ENCODE data around the gene RTBDN. TPM values are rescaled to one million over a fixed set of nuclear protein-coding genes. Genes with fewer than 3 reads are reported as not detected.

The RTBDN gene
- total RNA-seq, 2 experiments from 2014 or later: not detected

DNA sequence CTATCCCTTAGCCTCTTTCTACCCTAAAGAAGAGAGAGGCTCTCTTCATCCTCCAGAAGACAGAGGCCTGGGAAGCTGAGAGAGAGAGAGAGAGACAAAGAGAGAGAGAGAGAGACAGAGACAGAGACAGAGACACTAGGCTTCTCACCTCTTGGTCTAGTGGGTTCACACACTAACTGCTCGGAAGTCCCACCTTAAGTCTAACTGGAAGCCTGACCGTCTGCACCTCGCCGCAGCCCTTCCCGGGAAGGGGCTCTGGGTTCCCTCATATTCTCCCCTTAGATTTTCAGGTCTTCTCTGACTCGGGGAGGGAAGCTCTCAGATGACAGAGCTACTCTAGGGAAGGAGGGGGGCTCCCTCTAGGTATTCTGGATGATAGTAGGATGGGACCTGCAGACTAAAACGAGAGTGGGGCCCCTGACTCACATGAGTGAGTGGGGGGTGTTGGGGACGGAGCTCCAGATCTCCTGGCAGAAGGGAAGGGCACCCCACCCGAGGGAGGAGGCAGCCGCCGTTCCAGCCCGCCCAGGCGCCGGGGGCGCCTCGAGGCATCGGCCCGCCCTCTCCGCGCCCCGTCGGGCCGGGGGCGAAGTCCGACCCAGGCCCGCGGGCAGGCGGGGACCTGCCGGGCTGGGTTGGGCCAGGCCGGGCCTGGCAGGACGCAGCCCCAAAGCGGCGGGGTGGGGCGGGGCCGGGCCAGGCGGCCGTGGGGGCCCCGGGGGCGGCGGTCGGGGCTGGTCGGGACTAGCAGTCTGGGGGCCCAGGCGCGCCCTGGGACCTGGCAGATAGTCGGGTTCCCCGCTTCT is 45.1 kb downstream of the RTBDN start:
- POLR2A ChIA-PET: interaction anchor here (0.9 to 1.5 kb wide), 3 partner anchors 11 to 363 kb away, joined by 3 to 8 read pairs (median 4); no protein-coding TSS in a partner anchor
- CTCF ChIA-PET: interaction anchor here (0.8 to 3.3 kb wide), 5 partner anchors 12 to 272 kb away, joined by 3 to 41 read pairs (median 3); partner anchors contain the start of genes PRDX2 and THSD8

DNA sequence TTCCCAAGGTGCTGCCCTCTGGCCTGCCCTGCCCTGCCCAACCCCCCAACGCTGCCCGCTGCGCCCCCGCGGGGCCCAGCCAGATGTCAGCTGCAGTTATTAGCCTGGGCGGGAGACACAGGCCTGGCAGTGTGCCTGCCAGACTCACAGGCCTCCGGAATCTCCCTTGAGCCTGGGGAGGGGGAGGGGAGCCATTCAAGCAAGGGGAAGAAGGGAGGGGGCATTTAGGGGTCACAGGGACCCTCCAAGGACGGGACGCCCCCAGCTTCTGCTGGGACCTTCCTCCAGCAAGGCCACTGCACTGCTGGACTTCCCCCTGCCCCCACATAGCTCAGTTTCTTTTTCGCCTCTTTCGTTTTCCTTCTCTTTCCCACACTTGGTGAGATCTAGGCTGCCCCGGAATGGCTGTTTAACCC is 45.7 kb downstream of the RTBDN start:
- POLR2A ChIA-PET: interaction anchor here (0.9 to 1.5 kb wide), 3 partner anchors 10 to 364 kb away, joined by 3 to 8 read pairs (median 4); no protein-coding TSS in a partner anchor
- CTCF ChIA-PET: interaction anchor here (0.8 to 3.3 kb wide), 5 partner anchors 11 to 273 kb away, joined by 3 to 41 read pairs (median 3); partner anchors contain the start of genes PRDX2 and THSD8

DNA sequence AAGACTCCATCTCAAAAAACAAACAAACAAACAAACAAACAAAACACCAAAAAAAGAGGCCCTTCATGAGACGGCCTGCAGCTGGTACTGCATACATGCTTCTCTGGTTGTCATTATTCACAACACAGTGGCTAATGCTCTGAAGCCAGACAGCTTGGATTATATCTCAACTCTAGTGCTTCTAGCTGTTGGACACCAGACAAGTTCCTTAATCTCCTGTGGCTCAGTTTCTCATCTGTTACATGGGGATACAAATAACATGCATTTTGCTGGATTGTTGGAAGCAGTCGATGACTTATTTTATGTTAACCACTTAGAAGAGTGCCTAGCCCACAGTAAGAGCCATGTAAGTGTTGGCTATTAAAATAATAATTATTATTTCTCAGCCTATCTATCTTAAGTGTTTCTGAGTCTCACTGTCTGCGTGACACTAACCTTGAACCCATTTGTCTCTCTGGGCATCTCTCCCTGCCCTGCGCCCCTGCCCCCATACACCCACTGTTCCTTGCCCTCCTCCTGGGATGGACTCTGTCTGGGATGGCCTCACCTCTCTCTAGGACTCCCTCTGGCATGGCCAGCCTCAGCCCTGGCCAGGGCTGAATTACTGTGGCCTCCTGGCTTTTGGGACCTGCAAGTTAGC is 46.2 kb downstream of the RTBDN start:
- CTCF ChIA-PET: interaction anchor here (0.8 to 3.3 kb wide), 5 partner anchors 8 to 273 kb away, joined by 3 to 41 read pairs (median 3); no protein-coding TSS in a partner anchor
- POLR2A ChIA-PET: interaction anchor here (1.5 kb wide), 1 partner anchor 10 kb away, joined by 8 read pairs; no protein-coding TSS in a partner anchor

DNA sequence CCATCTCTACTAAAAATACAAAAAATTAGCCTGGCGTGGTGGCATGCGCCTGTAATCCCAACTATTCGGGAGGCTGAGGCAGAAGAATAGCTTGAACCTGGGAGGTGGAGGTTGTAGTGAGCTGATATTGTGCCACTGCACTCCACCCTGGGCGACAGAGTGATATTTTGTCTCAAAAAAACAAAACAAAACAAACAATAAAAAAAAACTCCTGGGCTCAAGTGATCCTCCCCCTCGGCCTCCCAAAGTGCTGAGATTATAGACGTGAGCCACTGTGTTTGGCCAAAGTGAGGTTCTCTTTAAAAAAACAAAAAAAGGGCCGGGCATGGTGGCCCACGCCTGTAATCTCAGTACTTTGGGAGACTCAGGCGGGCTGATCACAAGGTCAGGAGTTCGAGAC is 46.9 kb downstream of the RTBDN start:
- CTCF ChIA-PET: interaction anchor here (3.0 to 3.3 kb wide), 2 partner anchors 9 to 10 kb away, joined by 13 to 41 read pairs; no protein-coding TSS in a partner anchor
- POLR2A ChIA-PET: no interaction called here

DNA sequence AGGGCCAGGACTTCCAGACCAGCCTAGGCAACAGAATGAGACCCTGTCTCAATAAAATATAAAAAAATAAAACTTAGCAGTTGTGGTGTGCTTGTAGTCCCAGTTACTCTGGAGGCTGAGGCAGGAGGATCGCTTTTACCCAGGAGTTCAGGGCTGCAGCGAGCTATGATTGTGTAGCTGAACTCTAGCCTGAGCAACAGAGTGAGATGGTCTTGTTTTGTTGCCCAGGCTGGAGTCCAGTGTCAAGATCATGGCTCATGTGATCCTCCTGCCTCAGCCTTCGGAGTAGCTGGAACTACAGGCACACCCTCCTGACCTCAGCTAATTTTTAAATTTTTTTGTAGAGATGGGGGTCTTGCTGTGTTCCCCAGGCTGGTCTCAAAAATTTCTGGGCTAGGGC is 47.4 kb downstream of the RTBDN start:
- CTCF ChIA-PET: interaction anchor here (1.2 to 3.3 kb wide), 3 partner anchors 9 to 21 kb away, joined by 4 to 41 read pairs (median 13); no protein-coding TSS in a partner anchor
- POLR2A ChIA-PET: no interaction called here

DNA sequence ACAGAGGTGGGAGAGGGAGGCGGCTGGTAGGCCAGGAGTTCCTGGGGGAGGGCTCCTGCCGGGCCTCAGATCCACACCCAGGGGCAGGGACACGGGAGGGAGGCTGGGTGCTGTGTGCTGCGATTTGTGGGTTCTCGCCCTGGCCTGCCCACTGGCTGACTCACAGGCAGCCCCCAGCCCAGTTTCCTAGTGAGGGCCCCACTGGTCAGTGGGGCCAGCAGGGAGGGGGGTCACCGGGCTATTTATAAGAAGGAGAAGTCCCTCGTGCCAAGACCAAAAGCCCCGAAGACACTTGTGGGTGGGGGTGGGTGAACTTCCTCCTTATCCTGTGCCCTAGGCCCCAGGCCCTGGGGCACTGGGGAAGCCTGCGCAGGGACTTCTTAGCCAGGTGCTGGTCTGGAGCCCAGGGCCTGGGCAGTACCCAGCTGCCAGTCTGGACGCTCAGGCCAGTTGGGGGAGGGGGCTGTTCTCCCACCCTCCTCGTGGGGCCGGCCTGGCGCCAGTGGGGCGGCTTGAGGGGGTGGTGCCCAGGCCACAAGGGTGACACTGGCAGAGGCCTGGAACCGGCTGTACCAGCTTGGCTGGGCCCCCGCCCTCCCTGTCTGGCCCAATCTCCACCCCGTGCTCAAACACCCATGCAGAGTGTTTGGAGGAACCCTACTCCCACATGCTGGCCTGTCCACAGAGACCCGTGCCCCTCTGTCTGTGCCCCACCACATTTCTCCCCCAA is 48.1 kb downstream of the RTBDN start:
- CTCF ChIA-PET: interaction anchor here (1.2 to 3.3 kb wide), 3 partner anchors 9 to 20 kb away, joined by 4 to 41 read pairs (median 13); no protein-coding TSS in a partner anchor
- POLR2A ChIA-PET: no interaction called here

DNA sequence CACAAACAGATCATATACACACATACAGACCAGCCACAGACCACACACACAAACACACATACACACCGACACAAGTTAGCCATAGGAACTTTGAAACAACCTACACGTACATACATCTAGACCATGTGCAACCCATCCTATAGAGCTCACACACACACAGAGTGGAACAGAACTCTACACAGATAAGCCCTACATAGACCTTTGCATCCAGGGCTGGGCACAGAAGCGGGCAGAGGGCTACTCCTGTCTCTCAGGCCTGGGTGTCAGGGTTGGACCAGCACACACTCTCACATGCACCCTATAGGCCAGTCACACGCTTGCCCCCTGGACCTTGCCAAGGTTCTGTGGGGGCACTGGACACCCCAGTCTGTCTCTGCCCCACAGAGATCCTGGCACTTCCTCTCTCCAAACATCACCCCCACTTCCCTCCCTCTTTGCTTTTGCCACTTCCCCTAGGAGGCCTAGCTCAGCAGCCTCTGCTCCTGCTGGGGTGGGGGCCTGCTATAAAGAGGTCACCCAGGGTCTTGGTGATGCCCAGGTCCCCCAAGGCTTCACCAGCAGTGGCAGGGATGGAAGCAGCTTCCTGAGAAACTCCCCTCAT is 48.8 kb downstream of the RTBDN start:
- ChIA-PET POLR2A (interaction anchor here (0.5 kb wide), 1 partner anchor 13 kb away, joined by 3 read pairs; no protein-coding TSS in a partner anchor), CTCF (interaction anchor here (1.0 to 3.0 kb wide), 3 partner anchors 10 to 62 kb away, joined by 5 to 13 read pairs (median 5); no protein-coding TSS in a partner anchor)

DNA sequence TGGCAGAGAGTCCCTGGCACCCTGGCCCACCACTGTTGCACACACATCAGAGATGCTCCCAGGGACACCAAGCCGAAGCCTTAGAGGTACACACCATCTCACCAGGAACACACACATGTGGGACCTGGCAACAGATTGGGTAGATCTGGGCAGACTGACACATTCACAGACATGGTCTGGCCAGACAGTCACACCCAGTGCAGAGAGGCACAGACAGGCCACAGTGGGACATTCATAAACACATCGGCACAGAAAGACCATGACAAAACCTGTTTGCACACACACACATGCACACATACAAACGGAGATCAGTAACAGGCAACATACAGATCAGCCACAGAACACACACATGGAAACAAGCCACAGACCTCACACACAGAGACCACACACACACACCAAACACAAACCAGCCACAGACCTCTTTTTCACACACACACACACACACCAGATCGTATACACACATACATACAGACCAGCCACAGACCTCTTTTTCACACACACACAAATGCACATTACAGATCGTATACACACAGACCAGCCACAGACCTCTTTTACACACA is 49.4 kb downstream of the RTBDN start:
- ChIA-PET POLR2A (no interaction called here), CTCF (interaction anchor here (1.0 to 3.0 kb wide), 3 partner anchors 9 to 63 kb away, joined by 5 to 13 read pairs (median 5); no protein-coding TSS in a partner anchor)

DNA sequence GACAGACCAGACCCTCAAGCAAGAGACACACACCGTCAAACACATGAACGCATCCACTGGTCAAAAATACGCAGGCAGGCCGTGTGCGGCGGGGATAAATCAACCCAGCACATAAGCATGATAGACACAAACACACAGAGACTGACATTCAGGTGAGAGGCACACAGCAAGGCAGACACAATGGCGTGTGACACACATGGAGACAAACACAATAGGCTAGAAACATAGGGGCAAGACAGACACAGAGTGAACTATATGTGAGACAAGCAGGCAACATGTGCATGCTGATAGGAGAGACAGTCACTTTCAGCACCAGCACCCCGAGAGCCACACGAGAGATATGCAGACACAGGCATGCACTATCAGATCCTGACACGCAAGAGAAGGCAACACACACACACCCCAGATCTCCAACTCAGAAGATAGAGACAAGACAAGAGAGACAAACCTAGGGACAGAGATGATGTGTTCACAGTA is 49.9 kb downstream of the RTBDN start:
- ChIA-PET POLR2A (no interaction called here), CTCF (interaction anchor here (2.4 to 4.6 kb wide), 2 partner anchors 10 to 18 kb away, joined by 7 to 82 read pairs; partner anchors contain the start of gene JUNB)

DNA sequence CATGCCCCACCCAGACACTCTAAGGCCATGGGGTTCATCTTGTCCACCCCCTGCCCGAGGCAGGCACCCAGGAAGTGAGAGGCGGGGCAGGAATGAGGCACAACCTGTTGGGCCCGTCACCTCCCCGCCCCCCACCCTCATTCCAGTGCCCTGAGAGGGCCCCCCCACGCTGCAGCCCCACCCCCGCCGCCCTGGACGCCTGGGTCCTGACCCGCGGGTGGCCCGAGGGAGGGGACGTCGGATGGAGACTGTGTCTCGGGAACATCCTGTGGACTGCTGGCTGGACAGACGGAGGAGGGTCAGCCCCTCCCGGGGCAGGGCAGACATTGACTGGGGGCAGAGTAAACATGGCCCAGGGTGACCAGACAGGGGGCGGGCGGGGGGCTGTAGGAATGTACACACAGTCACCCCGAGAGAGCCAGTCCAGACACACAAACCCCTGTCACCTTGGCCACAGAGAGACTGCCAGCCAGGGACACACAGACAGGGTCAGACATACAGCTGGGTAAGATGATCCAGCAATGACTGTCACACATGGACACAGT is 50.5 kb downstream of the RTBDN start:
- ChIA-PET POLR2A (interaction anchor here (3.7 kb wide), 1 partner anchor 8 kb away, joined by 84 read pairs; the partner anchor contains the start of gene JUNB), CTCF (interaction anchor here (0.6 to 4.6 kb wide), 3 partner anchors 10 to 18 kb away, joined by 3 to 82 read pairs (median 7); partner anchors contain the start of gene JUNB)

DNA sequence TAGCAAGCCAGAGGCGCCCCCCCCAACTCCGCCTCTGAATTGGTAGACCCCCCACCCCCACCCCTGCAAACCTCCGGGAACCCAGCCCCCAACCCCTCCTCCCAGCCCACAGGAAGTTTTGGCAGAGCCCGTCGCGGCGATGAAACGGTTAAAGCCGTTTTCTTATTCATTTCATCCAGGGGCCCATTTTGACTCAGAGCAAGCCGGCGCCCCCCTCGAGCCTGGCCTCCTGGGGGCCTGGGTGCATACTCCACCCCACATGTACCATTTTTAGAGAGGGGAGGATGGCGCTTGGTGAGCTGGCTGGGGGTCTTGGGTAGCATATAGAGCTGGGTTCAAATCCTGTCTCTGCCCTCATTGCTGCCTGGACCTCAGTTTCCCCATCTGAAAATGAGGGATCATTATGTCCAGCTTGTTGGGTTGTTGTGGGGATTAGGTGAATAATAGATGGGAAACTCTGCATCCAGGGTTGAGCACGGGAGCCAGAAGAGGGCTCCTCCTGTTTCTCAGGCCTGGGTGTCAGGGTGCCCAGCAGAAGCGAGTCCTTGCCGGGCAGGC is 51.0 kb downstream of the RTBDN start:
- ChIA-PET POLR2A (interaction anchor here (1.0 to 3.7 kb wide), 2 partner anchors 9 to 19 kb away, joined by 3 to 84 read pairs; partner anchors contain the start of genes JUNB, PRDX2 and THSD8), CTCF (interaction anchor here (0.6 to 4.6 kb wide), 6 partner anchors 10 to 154 kb away, joined by 3 to 82 read pairs (median 4); partner anchors contain the start of gene JUNB)

DNA sequence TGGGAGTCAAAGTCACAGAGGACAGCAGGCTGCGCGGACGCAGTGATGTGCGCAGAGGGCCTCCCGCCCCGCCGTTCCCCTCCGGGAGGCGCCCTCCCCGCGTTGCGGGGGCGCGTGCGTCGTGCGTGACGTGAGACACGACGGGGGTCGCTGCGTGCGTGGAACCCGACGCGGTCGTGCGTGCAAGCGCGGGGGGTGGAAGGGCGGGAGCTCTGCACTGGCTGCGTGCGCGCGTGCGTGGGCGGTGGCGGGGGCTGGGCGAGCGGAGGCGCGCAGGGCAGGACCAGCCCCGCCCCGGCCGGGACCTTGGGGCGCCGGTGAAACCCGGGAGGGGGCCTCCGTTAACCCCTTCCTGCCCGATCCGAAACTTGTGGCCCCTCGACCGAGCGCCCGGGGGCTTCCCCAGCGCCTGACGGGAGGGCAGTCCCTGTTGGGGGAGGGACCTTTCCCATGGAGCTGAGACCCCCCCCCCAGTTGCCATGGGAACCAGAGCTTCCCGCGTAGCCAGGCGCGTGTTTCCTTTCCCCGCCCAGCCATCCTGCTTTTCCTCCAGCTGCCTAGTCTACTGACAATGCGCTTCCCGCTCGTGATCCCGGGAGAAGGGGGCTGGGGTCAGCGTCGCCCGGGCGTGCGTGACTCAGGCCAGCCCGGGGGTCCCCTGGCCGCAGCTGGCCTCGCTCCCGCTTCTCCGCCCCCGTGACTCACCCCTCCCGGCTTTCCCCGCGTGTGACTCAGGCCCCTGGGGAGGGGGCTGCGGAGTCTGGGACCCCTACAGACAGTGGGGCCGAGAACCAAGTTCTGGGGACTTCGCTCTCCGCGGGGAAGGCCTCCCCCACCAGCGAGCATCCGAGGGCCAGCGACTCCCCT is 51.7 kb downstream of the RTBDN start:
- CTCF ChIA-PET: interaction anchor here (1.0 to 4.6 kb wide), 5 partner anchors 12 to 155 kb away, joined by 3 to 82 read pairs (median 4); partner anchors contain the start of gene JUNB
- POLR2A ChIA-PET: interaction anchor here (1.0 to 3.7 kb wide), 5 partner anchors 8 to 50 kb away, joined by 3 to 84 read pairs (median 3); partner anchors contain the start of genes JUNB, PRDX2 and THSD8

DNA sequence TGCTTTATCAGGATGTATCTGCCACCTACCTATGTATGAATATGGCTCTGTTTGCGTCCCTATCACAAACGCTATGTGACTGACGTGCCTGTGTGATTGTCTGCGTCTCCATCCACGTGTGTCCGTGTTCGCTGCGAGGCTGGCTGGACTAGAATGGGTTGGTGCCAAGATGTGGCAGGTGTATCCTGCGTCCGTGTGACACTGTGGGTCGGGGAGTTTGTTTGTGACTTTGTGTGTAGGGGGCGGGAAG is 52.3 kb downstream of the RTBDN start:
- CTCF ChIA-PET: interaction anchor here (1.0 to 4.6 kb wide), 4 partner anchors 12 to 48 kb away, joined by 3 to 82 read pairs (median 6); partner anchors contain the start of gene JUNB
- POLR2A ChIA-PET: interaction anchor here (1.0 to 3.7 kb wide), 5 partner anchors 8 to 50 kb away, joined by 3 to 84 read pairs (median 3); partner anchors contain the start of genes JUNB, PRDX2 and THSD8

DNA sequence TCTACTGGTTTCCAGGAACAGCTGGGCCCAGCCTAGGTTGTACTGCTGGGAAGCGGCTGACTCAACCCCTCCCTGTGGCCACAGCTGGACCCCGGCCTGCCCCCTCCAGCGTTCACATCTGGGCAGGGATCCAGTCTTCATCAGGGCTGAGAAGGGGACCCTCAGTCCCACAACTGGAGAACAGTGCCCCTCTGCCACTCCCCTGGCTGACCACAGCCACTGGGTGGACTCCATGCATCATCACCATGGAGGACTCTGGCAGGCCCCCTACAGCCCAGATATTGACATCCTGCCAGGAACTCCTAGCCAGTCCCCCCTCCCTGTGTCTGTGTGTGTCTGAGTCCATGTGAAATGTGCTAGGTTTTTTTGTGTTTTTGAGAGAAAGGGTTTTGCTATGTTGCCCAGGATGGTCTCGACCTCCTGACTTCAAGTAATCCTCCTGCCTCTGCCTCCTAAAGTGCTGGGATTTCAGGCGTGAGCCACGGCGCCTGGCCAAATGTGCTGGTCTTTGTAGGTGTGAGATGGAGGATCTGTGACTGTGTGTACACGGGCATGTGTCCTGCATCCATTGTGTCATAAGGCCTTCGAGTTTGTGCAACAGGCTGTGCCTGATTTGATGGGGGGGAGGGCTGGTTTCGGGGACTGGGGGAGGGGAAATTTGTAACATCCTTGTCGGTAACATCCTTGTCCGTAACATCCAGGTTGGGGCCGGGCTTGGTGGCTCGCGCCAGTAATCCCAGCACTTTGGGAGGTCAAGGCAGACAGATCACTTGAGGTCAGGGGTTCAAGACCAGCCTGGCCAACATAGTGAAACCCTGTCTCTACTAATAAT is 55.0 kb downstream of the RTBDN start:
- POLR2A ChIA-PET: interaction anchor here (1.7 to 6.2 kb wide), 2 partner anchors 10 to 15 kb away, joined by 8 to 110 read pairs; partner anchors contain the start of gene JUNB
- CTCF ChIA-PET: interaction anchor here (0.9 to 25.8 kb wide), 6 partner anchors 9 to 69 kb away, joined by 4 to 598 read pairs (median 19); partner anchors contain the start of genes JUNB, PRDX2 and THSD8

DNA sequence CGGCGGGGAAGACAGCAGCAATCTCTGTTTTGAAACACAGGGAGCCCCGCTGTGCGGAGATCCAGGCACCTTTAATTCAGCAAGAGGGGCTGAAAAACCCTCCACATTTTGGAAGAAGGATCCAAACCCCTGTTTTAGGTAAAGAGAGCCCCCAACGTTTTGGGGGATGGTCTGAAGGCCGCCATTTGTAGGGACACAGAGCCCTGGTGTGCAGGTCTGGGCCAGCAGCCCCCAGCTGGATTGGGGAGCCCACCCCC is 55.5 kb downstream of the RTBDN start:
- ChIA-PET CTCF (interaction anchor here (0.5 to 25.8 kb wide), 8 partner anchors 9 to 69 kb away, joined by 3 to 598 read pairs (median 5); partner anchors contain the start of genes JUNB, PRDX2 and THSD8), POLR2A (interaction anchor here (1.7 to 6.2 kb wide), 2 partner anchors 10 to 15 kb away, joined by 8 to 110 read pairs; partner anchors contain the start of gene JUNB)
